Naive thymus-derived CD4-positive, alpha-beta T cell (primary cell): ENCODE measurements around the gene TMEM18. TPM values are rescaled to one million over a fixed set of nuclear protein-coding genes. Genes with fewer than 3 reads are reported as not detected.
A peak's percentile ranks its signal among the peaks of the same experiment; 100 is the strongest.

Experiments used
- ATAC-seq: fragments of 150-1000 bp; cut with Tn5 transposase; 2 replicates; pipeline ENCODE4 v1.10.0; 2021; ENCODE audit warnings: mild to moderate bottlenecking, moderate library complexity
- CTCF ChIA-PET: fragments of 350-600 bp; sonication (Branson Sonifier 250); formaldehyde crosslinking; loops from one replicate; lab custom pipeline; 2021; ENCODE audit warnings: antibody characterized with exemption; lab: Charles Lee
- POLR2A ChIA-PET: fragments of 350-600 bp; sonication (Branson Sonifier 250); formaldehyde crosslinking; loops from one replicate; lab custom pipeline; 2021; ENCODE audit warnings: antibody characterized with exemption, inconsistent platforms; lab: Charles Lee
- DNase-seq, 9 donors: peaks; one replicate each; pipeline versions ENCODE4 v3.0.0 to v3.0.0-alpha.2; 2020 to 2022; ENCODE audit warnings: mixed read lengths in 1 of 9
- H3K27ac ChIP-seq: one replicate; pipeline ENCODE4 v1.7.0; 2013; ENCODE audit warnings: mild to moderate bottlenecking, low read depth, low read length, moderate library complexity
- H3K27me3 ChIP-seq, 2 donors: one replicate each; pipeline ENCODE4 v1.7.0; 2013; ENCODE audit warnings: low read length in 2 of 2, mild to moderate bottlenecking in 2 of 2, moderate library complexity in 2 of 2; ENCODE audit not compliant: control insufficient read depth in 2 of 2, insufficient read depth in 2 of 2
- H3K36me3 ChIP-seq, 3 experiments: 1 replicate in 2 of 3; 2 replicates in 1 of 3; pipeline ENCODE4 v1.7.0; 2013; ENCODE audit warnings: low read length in 3 of 3, mild to moderate bottlenecking in 3 of 3, moderate library complexity in 1 of 3; ENCODE audit not compliant: insufficient read depth in 3 of 3, control insufficient read depth in 2 of 3
- H3K4me1 ChIP-seq, 2 donors: one replicate each; pipeline ENCODE4 v1.7.0; 2013; ENCODE audit warnings: low read length in 2 of 2, mild to moderate bottlenecking in 2 of 2, moderate library complexity in 1 of 2; ENCODE audit not compliant: control insufficient read depth in 2 of 2, insufficient read depth in 2 of 2
- H3K4me3 ChIP-seq: 2 replicates; pipeline ENCODE4 v1.7.0; 2013; ENCODE audit warnings: mild to moderate bottlenecking, low read length
- H3K9me3 ChIP-seq, 3 experiments: 1 replicate in 2 of 3; 2 replicates in 1 of 3; pipeline ENCODE4 v1.7.0; 2013; ENCODE audit warnings: low read length in 3 of 3; ENCODE audit not compliant: control insufficient read depth in 2 of 3
- H3K27ac Mint-ChIP-seq, 9 donors: one replicate each; pipeline ENCODE4 v1.8.0; 2020 to 2022; ENCODE audit warnings: mixed read lengths in 9 of 9, mild to moderate bottlenecking in 8 of 9, moderate library complexity in 5 of 9, inconsistent platforms in 2 of 9
- H3K27me3 Mint-ChIP-seq, 5 donors: one replicate each; pipeline ENCODE4 v1.8.0; 2021 to 2022; ENCODE audit warnings: mixed read lengths in 5 of 5, mild to moderate bottlenecking in 1 of 5
- H3K36me3 Mint-ChIP-seq, 5 donors: one replicate each; pipeline ENCODE4 v1.8.0; 2020 to 2022; ENCODE audit warnings: mixed read lengths in 5 of 5, mild to moderate bottlenecking in 3 of 5, inconsistent platforms in 1 of 5
- H3K4me1 Mint-ChIP-seq, 7 donors: one replicate each; pipeline ENCODE4 v1.8.0; 2020 to 2022; ENCODE audit warnings: mixed read lengths in 7 of 7, mild to moderate bottlenecking in 3 of 7, inconsistent platforms in 1 of 7
- H3K4me3 Mint-ChIP-seq, 10 donors: one replicate each; pipeline ENCODE4 v1.8.0; 2020 to 2022; ENCODE audit warnings: mild to moderate bottlenecking in 10 of 10, mixed read lengths in 10 of 10, moderate library complexity in 6 of 10, inconsistent platforms in 2 of 10
- H3K9me3 Mint-ChIP-seq, 11 donors: one replicate each; pipeline ENCODE4 v1.8.0; 2020 to 2022; ENCODE audit warnings: mixed read lengths in 11 of 11, mild to moderate bottlenecking in 4 of 11, inconsistent platforms in 1 of 11, moderate library complexity in 1 of 11
- intact Hi-C, 2 donors: fragments of 100-400 bp; cut with micrococcal nuclease; formaldehyde crosslinking; loops; one replicate each; pipeline ENCODE4 v1.15.1; 2023
- polyA plus RNA-seq, 2 donors: library from polyadenylated mRNA; unstranded; fragments of 300-500 nt; fragmentation: Illumina TruSeq; gene quantifications; one replicate each; pipeline ENCODE4 v1.2.3, GENCODE V29; 2021
- total RNA-seq, 6 experiments: library from RNA in 5 of 6; stranded (reverse) in 5 of 6; gene quantifications; 1 replicate in 5 of 6; 2 replicates in 1 of 6; pipeline ENCODE4 v1.2.3 and lab custom pipeline; 2021 to 2026

TMEM18 gene
- total and polyA plus RNA-seq, 7 experiments from 2014 or later = 23.3 to 39.8 (median 29.4) TPM

DNA sequence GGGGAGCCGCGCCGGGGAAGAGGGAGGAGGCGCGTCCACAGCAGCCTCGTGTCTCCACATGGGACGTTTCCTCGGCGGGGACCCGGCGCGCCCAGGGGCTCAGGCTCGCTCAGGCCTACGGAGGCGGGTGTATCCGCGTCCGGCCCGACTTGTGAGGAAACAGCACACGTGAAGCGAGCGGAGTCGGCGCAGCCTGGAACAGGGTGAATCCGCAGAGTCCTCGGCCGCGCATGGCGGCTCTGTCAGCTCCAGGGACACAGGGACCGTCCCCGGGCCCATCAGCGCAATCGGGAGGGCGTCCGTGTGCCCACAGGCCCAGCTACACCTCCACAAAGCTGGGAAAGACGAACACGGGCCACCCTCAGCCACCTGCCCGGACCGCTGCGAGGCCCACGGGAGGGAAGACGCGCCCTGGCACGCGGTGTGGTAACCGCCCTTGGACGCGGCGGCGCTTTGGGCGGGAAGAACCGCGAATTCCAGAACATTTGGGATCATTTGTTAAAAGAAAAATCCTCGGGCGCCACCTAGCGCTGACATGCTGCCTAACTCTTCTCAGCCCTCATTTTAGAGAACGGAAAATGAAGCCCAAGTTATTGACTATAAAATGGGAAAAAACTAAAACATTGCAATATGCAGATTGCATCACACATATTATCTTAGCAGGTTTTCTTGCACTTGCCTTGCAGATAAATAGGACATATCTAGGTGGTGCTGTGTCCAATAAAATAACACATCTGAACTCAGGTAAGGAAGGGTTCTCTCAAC lies 40.4 kb downstream of the TMEM18 start:
- Histone ChIP-seq H3K9me3 (no peaks in the 10 kb centered on the region), H3K27ac (peak overlapping the region; percentile 59), H3K4me1 (no peaks in the 10 kb centered on the region), H3K4me3 (peak overlapping the region; percentile 62), H3K27me3 (no peaks in the 10 kb centered on the region), H3K36me3 (no peaks in the 10 kb centered on the region)
- ATAC-seq = peak; percentile 72
- H3K27me3 Mint-ChIP-seq = peaks cover 0 to 7% (median 0%) of the 10 kb centered on the region in 5 donors
- CTCF ChIA-PET = interaction anchor here (0.6 to 1.6 kb wide), 12 partner anchors 13 to 618 kb away, joined by 3 to 5 read pairs (median 3); no protein-coding TSS in a partner anchor
- H3K27ac Mint-ChIP-seq = peak overlapping the region in 8 of 9 donors; percentile 2 to 86 (median 74)
- POLR2A ChIA-PET = interaction anchor here (1.1 kb wide), 1 partner anchor 41 kb away, joined by 4 read pairs; the partner anchor contains the start of gene TMEM18
- no peaks in the 10 kb centered on the region for H3K36me3 Mint-ChIP-seq
- H3K9me3 Mint-ChIP-seq = peaks cover 0 to 2% (median 0%) of the 10 kb centered on the region in 11 donors
- peak overlapping the region; percentile 78 to 90 (median 84) for H3K4me3 Mint-ChIP-seq
- intact Hi-C loops = loop anchor here (1.0 to 5.0 kb wide), 10 partner anchors 26 to 913 kb away; partner anchors contain the start of genes ACP1 (in 1 of the 2) and SH3YL1 (in 1 of the 2)
- peaks cover 0 to 5% (median 0%) of the 10 kb centered on the region in 7 donors for H3K4me1 Mint-ChIP-seq
- DNase-seq = peak; percentile 27 to 66 (median 45)

DNA sequence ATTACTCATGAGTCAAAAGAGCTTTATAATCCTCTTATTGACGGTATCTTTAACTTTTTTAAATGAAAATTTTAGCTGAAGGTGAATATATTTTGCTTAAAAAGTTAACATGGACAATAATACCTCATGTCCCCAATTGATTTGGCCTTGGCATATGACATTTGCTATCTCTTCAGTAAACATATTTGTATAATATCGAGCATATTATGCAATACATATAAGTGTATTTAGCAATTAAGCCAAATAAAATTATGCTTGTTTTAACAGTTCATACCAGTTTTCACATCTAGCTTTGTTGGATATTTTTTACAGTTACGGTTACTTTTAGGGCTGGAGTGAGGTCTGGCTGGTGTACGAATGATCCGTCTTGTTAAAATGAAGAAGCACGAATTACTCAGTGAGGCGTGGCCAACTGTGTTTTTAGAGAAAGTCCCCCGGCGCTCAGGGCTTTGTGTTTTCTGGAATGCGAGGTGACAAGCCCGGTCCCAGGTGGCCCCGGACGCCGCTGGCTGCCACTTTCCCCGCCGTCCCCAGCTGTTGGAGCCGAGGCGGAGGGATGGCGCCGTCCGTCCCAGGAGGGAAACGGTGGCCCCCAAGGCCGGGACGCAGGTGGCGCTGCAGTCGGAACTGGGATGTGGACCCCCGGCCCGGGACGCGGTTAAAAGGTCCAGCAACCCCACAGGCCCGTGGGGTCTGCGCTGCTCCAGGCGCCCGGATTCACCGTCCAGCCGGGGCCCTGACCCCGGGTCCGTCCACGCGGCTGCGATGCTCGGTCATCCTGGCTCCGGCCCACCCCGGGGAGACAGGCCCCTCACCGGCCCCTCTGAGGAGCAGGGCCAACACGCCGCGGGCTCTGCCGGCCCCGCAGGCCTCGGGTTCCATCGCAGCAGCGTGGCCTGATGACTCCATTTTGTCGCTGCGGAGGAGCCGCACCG lies 41.3 kb downstream of the TMEM18 start:
- peaks cover 0 to 7% (median 0%) of the 10 kb centered on the region in 5 donors for H3K27me3 Mint-ChIP-seq
- H3K27me3 ChIP-seq = peaks cover 0 to 3% of the 10 kb centered on the region in 2 donors
- ATAC-seq = peak; percentile 12
- no peaks in the 10 kb centered on the region for H3K36me3 Mint-ChIP-seq
- intact Hi-C loops = loop anchor here (1.0 to 5.0 kb wide), 5 partner anchors 27 to 390 kb away; partner anchors contain the start of genes ACP1 (in 1 of the 2) and SH3YL1 (in 1 of the 2)
- peak overlapping the region; percentile 62 for H3K4me3 ChIP-seq
- H3K4me1 Mint-ChIP-seq = peaks cover 0 to 5% (median 0%) of the 10 kb centered on the region in 7 donors
- H3K4me3 Mint-ChIP-seq = peak overlapping the region in 9 of 10 donors; percentile 32 to 87 (median 78)
- peaks cover 0 to 4% (median 0%) of the 10 kb centered on the region in 11 donors for H3K9me3 Mint-ChIP-seq
- no peak for DNase-seq
- POLR2A ChIA-PET = interaction anchor here (1.1 kb wide), 1 partner anchor 41 kb away, joined by 4 read pairs; the partner anchor contains the start of gene TMEM18
- CTCF ChIA-PET = interaction anchor here (0.5 to 1.4 kb wide), 14 partner anchors 12 to 617 kb away, joined by 3 to 5 read pairs (median 3); no protein-coding TSS in a partner anchor
- peak overlapping the region; percentile 59 for H3K27ac ChIP-seq
- no peaks in the 10 kb centered on the region for H3K4me1 ChIP-seq
- H3K27ac Mint-ChIP-seq = peak overlapping the region in 1 of 9 donors; percentile 78
- H3K9me3 ChIP-seq = no peaks in the 10 kb centered on the region
- no peaks in the 10 kb centered on the region for H3K36me3 ChIP-seq

DNA sequence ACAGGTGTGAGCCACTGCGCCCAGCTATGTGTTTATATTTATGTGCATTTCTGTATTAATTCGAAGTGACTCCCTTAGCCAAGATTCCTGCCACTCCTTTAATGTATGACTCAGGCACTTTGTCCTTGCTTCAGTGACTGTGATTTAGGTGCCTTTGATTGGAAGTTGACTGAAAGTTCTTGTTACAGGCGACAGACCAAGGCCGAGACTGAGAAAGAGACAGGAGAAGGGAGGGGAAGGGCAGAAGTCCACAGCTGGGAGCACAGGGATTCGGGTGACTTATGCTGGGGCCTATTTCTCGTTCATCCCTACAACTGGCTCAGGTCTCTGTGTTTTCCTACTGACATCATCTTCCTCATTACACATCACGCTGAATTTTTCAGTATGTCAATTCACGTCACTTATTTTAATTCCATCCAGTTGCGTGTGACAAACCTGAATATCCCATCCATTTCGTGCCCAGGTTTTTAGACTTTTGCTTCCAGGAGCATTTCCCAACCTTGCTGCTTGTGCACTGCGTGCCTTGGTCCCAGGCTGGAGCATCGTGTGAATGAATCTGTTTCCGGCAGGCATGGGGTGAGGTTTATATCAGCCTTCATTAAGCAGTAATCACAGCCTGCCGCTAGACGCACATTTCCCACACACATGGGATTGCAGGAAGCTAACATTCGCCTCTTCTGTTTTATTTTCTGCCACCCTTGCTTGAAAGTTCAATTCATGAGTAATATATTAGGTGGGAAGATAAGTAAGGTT lies 42.4 kb downstream of the TMEM18 start:
- peaks cover 0 to 3% of the 10 kb centered on the region in 2 donors for H3K27me3 ChIP-seq
- POLR2A ChIA-PET = interaction anchor here (0.7 kb wide), 1 partner anchor 11 kb away, joined by 3 read pairs; no protein-coding TSS in a partner anchor
- H3K4me1 ChIP-seq = no peaks in the 10 kb centered on the region
- H3K4me3 ChIP-seq = no peak overlapping the region
- H3K4me3 Mint-ChIP-seq = no peak overlapping the region
- H3K36me3 Mint-ChIP-seq = no peaks in the 10 kb centered on the region
- CTCF ChIA-PET = interaction anchor here (1.0 to 1.4 kb wide), 2 partner anchors 11 to 105 kb away, joined by 4 to 5 read pairs; no protein-coding TSS in a partner anchor
- H3K9me3 ChIP-seq = no peaks in the 10 kb centered on the region
- H3K27ac ChIP-seq = no peak overlapping the region
- H3K27me3 Mint-ChIP-seq = peaks cover 0 to 7% (median 0%) of the 10 kb centered on the region in 5 donors
- no peaks in the 10 kb centered on the region for H3K36me3 ChIP-seq
- intact Hi-C loops = loop anchor here (5.0 kb wide), 2 partner anchors 343 to 373 kb away; partner anchors contain the start of genes ACP1 (in 1 of the 2) and SH3YL1 (in 1 of the 2)
- ATAC-seq = no peak
- DNase-seq = no peak
- peaks cover 0 to 4% (median 0%) of the 10 kb centered on the region in 11 donors for H3K9me3 Mint-ChIP-seq
- no peak overlapping the region for H3K27ac Mint-ChIP-seq
- H3K4me1 Mint-ChIP-seq = peaks cover 0 to 5% (median 0%) of the 10 kb centered on the region in 7 donors

DNA sequence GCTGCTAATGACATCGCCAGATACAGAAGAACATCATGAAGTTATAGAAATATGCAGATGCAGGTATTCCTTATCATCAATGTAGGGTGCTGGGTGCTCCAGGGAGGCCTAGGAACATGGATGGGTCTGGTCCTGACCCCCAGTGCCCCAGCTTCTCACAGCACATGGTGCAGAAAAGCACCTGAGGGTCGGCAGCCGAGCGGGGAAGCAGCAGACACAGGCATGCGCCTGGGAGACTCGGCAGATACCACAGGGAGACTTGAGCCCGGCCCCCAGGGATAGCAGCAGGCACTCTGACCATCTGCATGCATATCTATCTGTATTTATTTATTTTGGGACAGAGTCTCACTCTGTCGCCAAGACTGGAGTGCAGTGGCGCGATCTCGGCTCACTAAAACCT lies 43.2 kb downstream of the TMEM18 start:
- DNase-seq = no peak
- no peak for ATAC-seq
- Mint-ChIP-seq H3K27me3 (peaks cover 0 to 7% (median under 1%) of the 10 kb centered on the region in 5 donors), H3K27ac (no peak overlapping the region), H3K4me3 (no peak overlapping the region), H3K4me1 (peaks cover 0 to 5% (median 0%) of the 10 kb centered on the region in 7 donors), H3K9me3 (peaks cover 0 to 4% (median 0%) of the 10 kb centered on the region in 11 donors), H3K36me3 (no peaks in the 10 kb centered on the region)
- H3K36me3 ChIP-seq = no peaks in the 10 kb centered on the region
- intact Hi-C loops = no loop called here
- ChIA-PET POLR2A (interaction anchor here (0.7 kb wide), 1 partner anchor 10 kb away, joined by 3 read pairs; no protein-coding TSS in a partner anchor), CTCF (no interaction called here)
- peaks cover 0 to 3% of the 10 kb centered on the region in 2 donors for H3K27me3 ChIP-seq
- no peak overlapping the region for H3K4me3 ChIP-seq
- H3K9me3 ChIP-seq = no peaks in the 10 kb centered on the region
- H3K4me1 ChIP-seq = no peaks in the 10 kb centered on the region
- no peak overlapping the region for H3K27ac ChIP-seq

DNA sequence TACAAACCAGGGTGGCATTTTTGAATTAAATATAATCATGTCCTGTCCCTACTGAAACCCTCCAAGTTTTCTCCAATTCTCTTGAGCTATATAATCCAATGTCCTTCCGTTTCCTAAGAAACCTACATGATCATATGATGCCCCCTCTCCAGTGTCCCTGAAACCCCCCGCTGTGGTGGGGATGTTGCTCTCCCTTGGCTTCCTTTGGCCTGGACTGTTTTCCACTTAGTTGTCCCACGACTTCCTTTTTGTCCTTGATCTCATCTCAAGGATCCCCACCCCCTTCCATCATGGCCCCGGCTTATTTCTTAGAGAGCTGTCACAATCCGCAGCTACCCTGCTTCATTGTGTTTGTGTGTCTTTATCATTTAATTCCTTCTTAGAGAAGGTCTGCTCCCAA lies 43.8 kb downstream of the TMEM18 start:
- H3K27ac ChIP-seq = no peak overlapping the region
- H3K4me3 Mint-ChIP-seq = no peak overlapping the region
- POLR2A ChIA-PET = no interaction called here
- H3K4me1 Mint-ChIP-seq = peaks cover 0 to 5% (median 0%) of the 10 kb centered on the region in 7 donors
- CTCF ChIA-PET = no interaction called here
- DNase-seq (no peak), ATAC-seq (no peak)
- peaks cover 0 to 3% of the 10 kb centered on the region in 2 donors for H3K27me3 ChIP-seq
- H3K27ac Mint-ChIP-seq = peak overlapping the region in 1 of 9 donors; percentile 6
- peaks cover 0 to 9% (median 7%) of the 10 kb centered on the region in 5 donors for H3K27me3 Mint-ChIP-seq
- H3K9me3 Mint-ChIP-seq = peaks cover 0 to 4% (median 0%) of the 10 kb centered on the region in 11 donors
- no peaks in the 10 kb centered on the region for H3K4me1 ChIP-seq
- intact Hi-C loops = no loop called here
- no peaks in the 10 kb centered on the region for H3K36me3 Mint-ChIP-seq
- no peaks in the 10 kb centered on the region for H3K9me3 ChIP-seq
- H3K4me3 ChIP-seq = no peak overlapping the region
- H3K36me3 ChIP-seq = no peaks in the 10 kb centered on the region
